GM13976 (cell line): ENCODE results near the gene SLC27A5.

Source experiments
- DNase-seq: peaks from one replicate; pipeline ENCODE4 v3.0.0; 2012; ENCODE audit warnings: low spot score
- CTCF ChIP-seq: IDR thresholded peaks from 2 replicates; pipeline ENCODE4 v1.5.1; 2012; ENCODE audit warnings: borderline replicate concordance, mild to moderate bottlenecking; ENCODE audit not compliant: insufficient read depth; ENCODE audit errors: extremely low read depth, missing control alignments, control extremely low read depth
- in situ Hi-C: fragments of 300-500 bp; cut with MboI; formaldehyde crosslinking; loops from one replicate; pipeline ENCODE4 v1.12.0; 2022; ENCODE audit warnings: low sequenced_read_pairs, mixed read lengths, inconsistent platforms; ENCODE audit not compliant: unreplicated experiment

SLC27A5 gene

GRCh38 chr19:58466089-58466759 lies 45.6 kb downstream of the SLC27A5 start:
- no peak for DNase-seq
- in situ Hi-C loops = no loop called here
- no peak for TF ChIP-seq CTCF

DNA sequence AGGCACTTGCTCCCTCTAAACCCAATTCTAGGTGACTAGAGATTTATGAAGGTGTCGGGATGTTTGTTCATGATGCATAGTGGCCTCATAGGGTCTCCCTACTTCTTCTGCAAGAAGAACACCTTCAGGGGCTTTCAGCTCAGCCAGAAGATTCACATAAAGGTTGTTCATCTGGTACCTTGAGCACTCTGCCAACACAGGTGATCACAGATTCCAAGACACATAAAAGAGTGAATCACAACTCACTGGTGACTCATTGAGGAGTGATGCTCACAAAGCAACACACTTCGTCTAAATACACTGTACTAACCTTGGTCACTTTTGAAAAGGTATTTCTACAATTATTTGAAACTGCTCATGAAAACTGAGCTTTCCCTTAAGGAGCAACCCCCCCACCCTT lies 51.8 kb downstream of the SLC27A5 start:
- in situ Hi-C loops = no loop called here
- TF ChIP-seq CTCF = no peak
- DNase-seq = no peak

DNA sequence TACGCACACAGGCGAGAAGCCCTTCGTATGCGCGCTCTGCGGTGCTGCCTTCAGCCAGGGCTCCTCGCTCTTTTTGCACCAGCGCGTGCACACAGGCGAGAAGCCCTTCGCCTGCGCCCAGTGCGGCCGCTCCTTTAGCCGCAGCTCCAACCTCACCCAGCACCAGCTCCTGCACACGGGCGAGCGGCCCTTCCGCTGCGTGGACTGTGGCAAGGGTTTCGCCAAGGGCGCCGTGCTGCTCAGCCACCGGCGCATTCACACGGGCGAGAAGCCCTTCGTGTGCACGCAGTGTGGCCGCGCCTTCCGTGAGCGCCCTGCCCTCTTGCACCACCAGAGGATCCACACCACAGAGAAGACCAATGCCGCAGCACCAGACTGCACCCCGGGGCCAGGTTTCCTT lies 55.7 kb downstream of the SLC27A5 start:
- TF ChIP-seq CTCF = no peak
- no peak for DNase-seq
- in situ Hi-C loops = no loop called here

- in situ Hi-C loops = no loop called here
- DNase-seq = no peak
- no peak for TF ChIP-seq CTCF
Measured at GRCh38 chr19:58455306-58455705, 56.5 kb downstream of the SLC27A5 start.

DNA sequence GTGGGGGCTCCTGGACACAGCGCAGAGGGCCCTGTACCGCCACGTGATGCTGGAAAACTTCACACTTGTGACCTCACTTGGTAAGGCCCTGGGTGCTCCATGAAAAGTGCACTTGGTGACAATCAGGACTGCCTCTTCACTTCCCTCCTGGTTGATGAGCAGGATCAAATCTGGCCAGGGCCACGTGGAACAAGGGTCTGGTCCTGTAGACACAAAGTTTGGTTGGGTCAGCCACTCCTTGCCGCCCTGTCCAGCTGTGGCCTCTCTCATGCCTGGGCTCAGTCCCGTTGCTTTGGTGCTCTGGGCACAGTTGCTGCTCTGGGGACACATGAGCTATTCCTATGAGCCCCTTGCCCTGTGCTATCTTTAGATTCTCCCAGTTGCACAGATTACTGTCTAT lies 58.0 kb downstream of the SLC27A5 start:
- no peak for TF ChIP-seq CTCF
- DNase-seq = no peak
- in situ Hi-C loops = no loop called here

- peak; percentile 98 for DNase-seq
- in situ Hi-C loops = no loop called here
Measured at GRCh38 chr19:58451358-58452101, 60.3 kb downstream of the SLC27A5 start, which contains the start of gene ZNF324B. Gene ZNF324B (plus strand): TSS chr19:58451622. CDS start chr19:58453702, 2,080 bp downstream.

More at GRCh38 chr19:58451358-58452101, 60.3 kb downstream of the SLC27A5 start, which contains the start of gene ZNF324B:
- no peak for TF ChIP-seq CTCF
